Activated CD4-positive, alpha-beta T cell treated with anti-CD3 and anti-CD28 coated beads, Interleukin-2, amount 50 U/mL, for 24 hours (primary cell): ENCODE measurements around the gene RIMS3.
"Not testable (repeated sequence)": the region's sequence is repeated elsewhere in the genome, so short reads cannot be mapped to it uniquely, and the experiment has no call there.

ENCODE experiments used
- DNase-seq, 2 donors: peaks; one replicate each; pipeline ENCODE4 v3.0.0-alpha.2; 2020; ENCODE audit warnings: low read depth in 1 of 2, low spot score in 1 of 2

Gene RIMS3

DNA sequence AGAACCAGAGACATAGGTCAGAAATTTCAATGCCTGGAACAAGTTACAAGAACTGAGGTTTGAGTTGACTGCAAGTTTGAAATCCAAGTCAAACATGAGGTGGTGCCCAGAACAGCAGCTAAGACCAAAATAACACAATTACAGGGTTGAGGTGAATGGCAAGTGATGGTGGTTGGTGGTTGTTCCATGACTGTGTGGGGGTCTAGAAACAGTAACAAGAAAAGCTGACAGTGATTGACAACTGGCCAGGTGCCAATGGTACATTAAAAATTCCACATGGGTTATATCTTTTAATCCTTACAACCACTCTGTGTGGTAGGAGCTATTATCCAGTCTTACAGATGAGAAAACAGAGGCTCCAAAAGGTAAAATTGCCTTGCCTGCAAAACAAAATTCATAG, 32.0 kb downstream of the RIMS3 start:
- DNase-seq = no peak

DNA sequence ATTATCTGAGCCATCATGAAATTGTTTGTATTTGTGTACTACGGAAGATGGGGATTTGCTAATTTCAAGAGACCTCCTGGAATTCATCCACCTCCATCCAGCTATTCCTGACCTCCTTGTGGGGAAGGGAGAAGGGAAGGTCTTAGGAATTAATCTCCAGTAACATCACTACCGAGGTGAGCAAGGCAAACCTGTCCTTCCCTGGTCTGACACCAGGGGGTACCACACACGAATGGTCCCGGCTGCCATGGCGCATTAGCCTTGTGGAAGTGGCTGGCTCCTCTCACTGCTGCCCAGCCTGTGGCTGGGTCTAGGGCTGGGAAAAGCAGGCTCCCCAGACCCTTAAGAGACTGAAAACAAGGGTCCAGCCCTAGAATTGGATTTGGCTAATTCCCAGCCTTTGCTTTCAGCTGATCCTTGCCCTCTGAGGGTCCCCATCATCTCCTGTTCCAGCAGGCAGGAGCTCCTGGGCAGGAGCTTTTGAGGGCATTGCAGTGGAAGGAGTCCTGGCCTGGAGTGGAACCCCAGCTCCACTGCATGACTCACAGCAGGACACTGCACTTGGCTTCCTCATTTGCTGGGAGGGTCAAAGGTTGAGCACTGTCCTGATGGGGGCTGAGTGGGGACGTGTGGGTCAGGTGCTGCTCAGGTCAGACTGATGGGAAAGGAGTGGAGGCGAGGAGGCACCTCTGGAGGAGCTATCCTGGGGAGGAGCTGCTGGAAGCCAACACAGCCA, 34.8 kb downstream of the RIMS3 start:
- DNase-seq = no peak

DNA sequence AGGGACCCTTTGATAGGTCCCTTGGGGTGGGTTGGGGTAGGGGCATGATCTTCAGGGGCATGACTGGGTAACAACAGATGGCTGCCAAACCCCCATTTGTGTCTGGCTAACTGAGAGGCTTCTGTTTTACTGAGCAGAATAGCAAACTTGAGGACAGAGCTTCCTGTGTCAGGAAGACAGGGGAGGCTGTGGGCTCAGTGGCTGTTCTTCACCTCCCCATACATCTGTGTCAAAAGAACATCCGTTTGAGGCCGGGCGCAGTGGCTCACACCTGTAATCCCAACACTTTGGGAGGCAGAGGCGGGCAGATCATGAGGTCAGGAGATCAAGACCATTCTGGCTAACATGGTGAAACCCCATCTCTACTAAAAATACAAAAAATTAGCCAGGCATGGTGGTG, 35.9 kb downstream of the RIMS3 start:
- DNase-seq = not testable (repeated sequence)

DNA sequence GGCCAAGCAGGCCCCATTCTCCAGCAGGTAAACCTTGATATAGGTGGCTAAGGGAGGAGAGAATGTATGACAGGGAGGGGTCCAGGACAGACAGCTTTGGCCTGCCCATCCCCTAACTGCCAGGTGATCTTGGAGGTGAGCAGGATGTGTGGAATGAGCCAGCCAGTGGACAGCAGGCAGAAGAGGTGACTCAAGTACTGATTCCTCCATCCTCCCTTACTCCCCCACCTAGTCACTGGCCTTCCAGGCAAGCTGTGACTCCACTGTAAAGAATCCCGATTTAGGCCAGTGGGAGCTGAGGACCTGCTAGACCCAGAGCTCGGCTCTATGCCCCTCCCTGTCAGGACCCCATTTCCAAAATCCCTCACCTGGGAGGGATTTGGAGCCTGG, 36.6 kb downstream of the RIMS3 start:
- DNase-seq = no peak

DNA sequence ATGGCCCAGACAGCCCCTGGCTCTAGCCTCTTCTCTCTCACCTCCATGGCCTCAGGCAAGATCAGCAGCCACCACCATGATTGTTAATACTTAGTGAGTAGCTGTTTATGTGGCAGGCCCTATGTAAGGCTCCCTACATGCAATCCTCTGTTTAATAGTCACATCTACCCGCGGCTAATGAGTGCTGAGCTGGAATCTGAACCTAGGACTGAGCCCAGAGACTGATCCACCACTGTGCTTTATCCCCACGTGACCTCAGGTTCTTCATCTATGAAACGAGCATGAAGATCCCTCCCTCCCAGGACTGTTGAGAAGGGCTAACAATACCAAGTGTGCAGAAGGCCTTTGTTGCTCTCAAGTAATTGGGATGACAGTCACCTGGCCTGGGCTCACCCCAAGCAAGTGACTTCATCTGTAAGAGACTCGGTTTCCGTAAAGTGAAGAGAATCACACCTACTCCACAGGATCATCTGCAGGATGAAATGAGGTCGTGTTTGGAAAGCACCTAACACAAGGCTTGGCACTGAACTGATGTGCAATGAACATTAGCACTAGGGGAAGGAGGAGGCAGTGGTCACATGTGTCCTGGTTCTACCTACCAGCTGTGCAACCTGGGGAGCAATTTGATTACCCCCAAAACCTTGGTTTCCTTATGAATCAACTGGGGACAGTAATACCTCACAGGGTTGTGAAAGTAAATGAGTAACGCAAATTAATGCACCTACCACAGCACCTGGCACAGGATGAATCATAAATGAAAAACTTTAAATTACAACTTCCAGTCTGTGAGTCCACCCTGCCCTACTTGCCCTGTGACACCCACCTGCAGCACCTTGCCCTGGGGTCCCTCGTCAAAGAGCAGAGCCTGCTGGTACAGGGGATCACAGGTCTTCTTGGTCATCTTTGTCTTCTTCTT, 37.2 kb downstream of the RIMS3 start:
- no peak for DNase-seq

DNA sequence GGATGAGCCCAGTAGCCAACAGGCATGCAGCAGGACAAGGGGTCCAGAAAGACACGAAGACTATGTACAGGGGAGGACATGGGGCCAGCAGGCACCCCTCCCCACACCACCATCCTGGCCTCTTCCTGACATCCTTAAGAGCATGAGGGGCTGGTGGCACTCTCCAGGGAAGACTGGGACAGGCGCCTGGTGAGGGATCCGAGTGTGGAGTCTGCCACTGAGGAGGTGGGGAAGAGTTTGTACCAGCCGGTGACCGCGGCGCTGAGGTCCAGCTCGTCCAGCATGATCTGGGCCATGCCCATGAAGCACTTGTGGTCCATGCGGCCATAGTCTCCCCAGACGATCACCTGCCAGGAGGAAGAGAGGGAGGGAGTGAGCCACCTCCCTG, 39.1 kb downstream of the RIMS3 start:
- DNase-seq = no peak

DNA sequence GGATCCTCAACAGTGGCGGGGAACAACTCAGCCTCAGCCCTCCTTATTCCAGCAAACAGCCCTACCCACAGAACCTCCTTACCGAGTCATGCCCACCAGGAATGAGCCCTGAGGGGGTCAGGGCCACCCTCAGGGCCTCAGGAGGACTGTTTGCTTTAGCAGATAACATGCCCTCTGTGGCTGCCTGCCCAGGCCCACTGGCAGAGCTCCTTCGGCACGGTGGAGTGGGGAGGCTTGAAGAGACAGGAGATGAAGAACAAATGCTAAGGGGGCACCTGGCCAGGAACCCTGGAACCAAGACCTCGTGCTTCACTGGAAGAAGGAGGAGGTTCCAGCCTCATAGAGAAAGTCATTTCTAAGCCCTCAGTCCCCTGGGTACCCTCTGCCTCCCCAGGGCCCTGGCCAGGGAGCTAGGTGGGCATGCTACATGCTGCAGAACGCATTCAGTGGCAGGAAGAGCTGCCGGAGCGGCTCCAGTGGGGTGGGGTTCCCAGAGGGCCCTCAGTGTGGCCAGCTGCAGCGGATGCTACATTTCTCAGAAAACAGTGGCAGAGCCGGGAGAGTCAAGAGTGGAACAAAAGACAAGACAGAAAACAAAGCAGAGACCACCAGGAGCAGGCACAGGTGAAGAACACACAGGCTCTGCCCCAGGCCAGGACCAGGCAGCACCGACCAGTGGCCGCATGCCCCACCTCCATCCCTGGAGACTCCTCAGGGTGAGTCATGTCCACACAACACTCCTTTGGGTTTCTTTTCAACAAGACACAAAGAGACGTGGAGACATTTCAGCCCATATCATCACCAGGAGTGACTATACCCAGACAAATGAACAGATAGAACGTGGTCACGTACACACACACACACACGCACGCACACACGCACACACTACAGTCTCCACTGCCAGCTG, 39.8 kb downstream of the RIMS3 start:
- DNase-seq = no peak

DNA sequence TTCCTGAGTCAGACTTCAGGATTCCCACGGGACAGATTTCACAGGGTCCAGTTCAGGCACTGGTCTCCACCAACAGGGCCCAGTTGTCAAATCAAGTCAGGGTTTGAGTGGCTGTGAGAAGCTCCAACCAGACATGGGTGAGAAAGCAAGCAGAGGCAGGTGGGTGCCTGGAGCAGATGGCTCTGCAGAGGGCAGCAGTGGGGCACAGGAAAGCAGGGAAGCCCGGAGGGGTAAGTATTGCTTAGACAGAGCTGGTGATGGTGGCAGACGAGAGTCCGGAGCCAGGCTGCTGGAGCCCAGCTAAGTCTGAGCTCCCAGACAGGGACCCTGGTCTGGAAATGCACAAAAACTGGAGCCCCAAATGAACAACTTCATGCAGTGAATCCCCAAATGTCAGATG, 40.4 kb downstream of the RIMS3 start:
- DNase-seq = no peak

DNA sequence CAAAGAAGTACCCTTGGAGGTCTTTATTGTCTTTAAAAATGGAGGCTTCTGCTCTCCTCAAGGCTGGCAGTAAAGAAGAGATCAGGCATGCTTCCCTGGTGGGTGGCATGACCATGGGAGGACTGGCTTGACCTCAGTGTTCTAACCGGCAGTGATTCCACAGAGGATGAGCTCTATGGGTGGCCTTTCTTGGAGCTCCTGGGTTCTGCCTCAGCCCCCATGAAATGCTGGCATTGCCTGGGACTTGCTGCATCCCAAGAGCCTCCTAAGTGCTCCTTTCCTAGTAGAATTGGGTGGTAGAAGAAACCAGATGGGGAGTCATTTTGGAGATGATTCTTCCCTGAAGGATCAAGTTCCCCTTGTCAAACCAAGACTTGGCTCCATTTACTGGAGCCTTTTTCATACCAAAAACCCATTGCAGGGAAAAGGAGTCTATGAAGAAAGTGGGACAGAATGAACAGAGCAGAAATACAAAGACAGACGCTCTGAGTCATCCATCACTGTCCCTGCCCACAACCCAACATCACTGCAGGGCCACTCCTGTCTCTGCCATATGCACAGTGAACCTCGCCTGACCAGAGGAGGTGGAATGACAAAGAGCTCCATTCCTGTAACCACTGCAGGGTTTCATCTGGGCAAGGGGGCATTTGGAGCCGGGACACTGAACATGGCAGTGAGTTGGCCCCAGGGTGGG, 42.4 kb downstream of the RIMS3 start:
- no peak for DNase-seq

DNA sequence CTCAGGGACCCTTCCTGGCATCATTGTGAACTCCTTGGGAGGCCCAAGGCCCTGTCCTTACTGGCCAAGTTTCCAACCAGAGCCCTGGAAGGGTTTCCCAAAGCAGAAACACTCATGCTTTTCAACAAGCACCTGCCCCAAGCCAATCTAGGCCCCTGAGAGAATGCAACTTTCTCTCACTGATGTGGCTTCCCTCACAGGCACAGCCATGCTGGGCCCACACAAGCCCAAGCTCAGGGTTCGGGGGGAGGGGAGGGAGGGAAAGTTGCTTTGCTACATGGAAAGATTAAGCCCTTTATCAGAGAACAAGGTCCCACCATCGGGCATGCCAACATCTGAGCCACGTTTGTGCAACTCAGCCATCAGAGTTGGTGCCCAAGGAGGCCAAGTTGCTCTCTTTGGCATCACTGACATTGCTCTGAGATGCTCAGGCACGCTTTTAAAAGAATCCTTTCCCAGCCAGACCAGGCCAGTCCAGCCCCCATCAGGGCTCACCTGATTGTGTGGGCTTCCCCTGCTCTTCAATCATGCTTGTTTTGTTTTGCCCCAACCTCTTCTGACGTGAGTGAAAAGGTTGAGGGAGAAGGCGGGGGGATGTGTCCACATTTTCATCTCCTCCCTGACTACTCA, 43.5 kb downstream of the RIMS3 start:
- no peak for DNase-seq

DNA sequence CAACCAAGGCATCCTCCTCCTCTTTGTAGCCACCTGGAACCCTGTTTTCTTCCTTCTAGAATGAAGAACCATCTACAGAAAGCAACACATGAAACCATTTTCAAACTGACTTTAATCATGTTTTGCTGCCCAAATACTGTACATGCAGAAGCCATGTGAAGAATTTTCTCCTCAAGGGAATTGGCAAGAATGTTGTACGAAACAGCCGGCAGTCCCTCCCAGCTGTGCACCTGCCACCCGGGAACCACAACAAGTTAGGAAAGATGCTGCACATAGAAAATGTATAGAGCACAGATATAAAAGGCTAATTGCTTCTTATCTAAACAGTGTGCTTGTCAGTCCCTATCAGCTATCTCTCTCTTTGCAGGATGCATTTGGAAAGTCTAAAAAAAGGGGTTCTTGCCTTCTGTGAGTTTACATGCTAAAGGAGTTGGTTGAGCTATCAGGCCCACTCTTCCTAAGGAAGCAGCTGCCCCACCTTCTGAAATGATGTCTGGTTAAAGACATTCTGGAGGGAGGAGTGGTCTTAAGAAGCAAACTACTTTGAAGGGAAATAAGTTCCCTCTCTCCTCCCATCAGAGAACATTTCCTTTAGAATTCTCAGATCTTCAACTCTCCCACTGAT, 44.8 kb downstream of the RIMS3 start:
- DNase-seq = no peak

DNA sequence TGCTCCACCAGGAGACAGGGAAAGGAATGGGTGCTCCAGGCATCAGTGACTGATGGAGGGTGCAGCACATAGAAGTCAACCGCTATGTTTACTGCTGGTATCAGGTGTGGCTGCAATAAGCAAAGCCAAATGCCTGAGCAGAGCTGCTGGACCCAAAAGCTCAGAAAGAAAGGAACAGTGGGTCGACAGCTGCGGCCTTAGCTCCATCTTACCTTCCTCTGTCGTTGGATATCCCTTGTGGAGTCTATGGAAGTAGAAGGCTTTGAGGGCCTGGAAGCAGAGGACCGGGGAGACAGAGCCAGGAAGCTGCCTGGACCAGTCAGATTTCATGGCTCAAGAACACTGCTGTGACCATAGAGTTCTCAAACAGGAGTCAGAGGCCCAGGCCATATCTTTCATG, 45.3 kb downstream of the RIMS3 start:
- no peak for DNase-seq

DNA sequence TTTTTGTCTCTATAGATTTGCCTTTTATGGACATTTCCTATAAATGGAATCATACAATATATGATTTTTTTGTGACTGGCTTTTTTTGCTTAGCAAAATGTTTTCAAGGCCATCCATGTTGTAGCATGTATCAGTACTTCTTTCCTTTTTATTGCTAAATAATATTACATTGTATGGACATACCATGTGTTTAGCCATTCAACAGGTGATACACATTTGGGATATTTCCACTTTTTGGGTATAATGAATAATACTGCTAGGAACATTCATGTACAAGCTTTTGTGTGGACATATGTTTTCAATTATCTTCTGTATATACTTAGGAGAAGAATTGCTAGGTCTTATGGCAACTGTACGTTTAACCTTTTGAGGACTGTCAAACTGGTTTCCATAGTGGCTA, 47.4 kb downstream of the RIMS3 start:
- no peak for DNase-seq

DNA sequence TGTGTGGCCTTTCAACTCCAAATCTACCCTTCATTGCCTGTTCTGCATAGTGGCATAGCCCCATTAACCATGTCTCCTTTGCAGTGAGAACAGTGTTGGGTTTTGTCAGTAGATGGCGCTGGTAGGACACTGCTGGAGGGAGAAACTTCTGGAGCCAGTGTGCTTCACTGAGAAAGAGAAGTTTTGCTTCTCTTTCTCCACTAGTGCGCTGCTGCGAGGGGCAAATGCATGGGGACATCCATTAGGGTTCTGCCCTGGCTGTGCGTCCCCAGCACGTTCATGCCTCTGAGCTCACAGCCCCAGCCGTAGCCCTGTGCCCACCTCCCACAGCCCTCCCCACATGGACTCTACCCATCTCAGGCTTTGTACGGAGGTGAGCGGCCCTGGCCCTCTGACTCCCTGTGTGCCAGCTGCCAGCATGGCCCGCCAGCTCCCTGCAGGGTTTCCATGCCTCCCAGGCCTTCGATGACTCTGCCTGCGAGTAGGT, 53.1 kb downstream of the RIMS3 start:
- peak; percentile 34 to 72 for DNase-seq

DNA sequence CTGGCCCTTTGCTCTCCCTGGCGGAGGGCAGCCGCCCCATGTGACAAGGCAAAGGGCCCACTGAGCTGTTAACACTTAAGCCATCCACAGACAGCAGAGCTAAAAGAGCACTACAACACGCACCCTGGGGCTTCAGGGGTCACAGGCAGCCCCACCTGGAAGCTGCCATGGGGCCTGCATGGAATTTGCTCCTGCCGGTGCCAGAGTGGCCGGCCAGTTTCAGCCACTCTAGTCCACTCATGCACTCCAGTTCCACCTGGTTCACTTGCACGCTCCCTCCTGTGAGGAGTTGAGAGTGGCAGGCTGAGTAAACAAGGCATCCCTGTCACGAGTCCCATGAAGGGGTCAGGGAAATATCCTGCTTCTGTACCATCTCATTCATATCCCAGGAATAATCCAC, 55.3 kb downstream of the RIMS3 start:
- no peak for DNase-seq

DNA sequence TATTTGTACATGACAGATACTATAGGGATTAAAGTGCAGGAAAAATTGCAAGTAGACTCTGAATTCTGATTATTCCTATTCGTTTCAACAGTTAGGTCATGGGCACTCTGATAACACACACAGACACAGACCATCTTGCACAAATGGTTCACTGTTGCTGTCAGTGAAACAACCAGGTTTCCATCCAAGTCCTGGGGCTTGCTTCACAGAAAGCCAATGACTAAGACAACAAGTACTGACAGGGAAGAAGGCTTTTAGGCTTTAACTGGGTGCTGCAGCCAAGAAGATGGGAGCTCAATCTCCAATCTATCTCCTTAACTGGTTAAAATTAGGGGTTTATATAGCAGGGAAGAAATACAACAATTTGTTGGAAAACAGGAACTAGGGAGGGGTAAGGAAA, 57.6 kb downstream of the RIMS3 start:
- DNase-seq = no peak

DNA sequence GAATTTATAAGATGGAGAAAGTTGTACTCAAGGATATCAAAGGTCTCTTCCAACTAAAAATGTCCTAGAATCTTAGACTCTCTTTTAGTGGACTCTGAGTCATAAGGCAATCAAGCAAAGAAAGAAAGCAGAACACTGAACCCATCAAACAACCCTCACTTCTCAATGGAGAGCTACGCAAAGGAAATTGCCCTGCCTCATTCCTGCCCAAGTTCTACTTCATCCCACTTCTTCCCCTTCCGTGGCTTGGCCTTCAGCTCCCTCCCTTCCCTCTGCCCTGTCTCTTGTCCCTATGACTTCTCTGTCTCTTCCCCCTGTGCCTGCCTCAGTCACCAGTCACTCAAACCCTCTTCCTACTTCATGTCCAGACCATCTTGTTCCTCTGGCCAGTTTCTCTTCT, 58.5 kb downstream of the RIMS3 start:
- DNase-seq = no peak

DNA sequence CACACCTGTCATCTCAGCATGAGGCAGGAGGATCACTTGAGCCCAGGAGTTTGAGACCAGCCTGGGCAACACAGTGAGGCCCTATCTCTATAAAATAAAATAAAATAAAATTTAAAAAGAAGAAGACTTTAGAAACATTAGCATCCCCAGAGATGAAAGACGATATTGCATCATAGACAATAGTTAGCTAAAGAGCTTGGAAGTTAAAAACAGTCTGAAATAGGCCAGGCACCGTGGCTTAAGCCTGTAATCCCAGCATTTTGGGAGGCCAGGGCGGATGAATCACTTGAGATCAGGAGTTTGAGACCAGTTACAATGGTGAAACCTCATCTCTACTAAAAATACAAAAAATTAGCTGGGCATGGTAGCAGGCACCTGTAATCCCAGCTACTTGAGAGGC, 59.3 kb downstream of the RIMS3 start:
- DNase-seq = no peak

DNA sequence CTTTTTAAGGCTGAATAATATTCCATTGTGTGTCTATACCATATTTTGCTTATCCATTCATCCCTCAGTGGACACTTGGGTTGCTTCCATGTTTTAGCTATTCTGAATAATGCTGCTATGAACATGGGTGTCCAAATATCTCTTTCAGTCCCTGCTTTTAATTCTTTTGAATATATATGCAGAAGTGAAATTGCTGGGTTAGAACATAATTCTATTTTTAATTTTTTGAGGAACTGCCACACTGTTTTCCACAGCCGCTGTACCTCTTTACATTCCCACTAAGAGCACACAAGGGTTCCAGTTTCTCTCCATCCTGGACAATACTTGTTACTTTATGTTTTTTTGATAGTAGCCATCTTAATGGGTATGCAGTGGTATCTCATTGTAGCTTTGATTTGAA, 65.6 kb downstream of the RIMS3 start:
- DNase-seq = no peak

DNA sequence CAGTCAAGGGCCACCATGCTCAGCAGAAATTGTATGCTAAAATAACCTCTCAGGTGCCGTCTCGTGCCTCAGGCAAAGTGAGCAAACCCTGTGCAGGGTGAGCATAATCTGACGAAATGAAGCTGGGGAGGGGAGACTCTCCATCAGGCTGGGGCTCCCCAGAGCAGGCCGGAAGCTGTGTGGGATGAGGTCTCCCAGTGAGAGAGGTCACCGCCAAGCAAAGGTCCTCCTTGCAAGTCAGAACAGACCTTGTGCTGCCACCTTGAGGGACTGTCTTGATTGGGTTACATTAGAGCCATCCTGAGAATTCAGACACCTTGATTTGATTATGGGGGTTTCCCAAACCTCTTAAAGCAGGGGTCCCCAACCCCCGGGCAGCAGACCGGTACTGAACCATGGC, 69.9 kb downstream of the RIMS3 start:
- no peak for DNase-seq
